Suppressor macrophage treated with lipopolysaccharide for 1 hour (primary cell): Measurements from ENCODE around the gene MICAL1.
"Not testable (repeated sequence)": the region's sequence is repeated elsewhere in the genome, so short reads cannot be mapped to it uniquely, and the experiment has no call there.

Experiments used
- DNase-seq, 3 donors: peaks; one replicate each; pipeline ENCODE4 v3.0.0-alpha.2; 2020 to 2022

MICAL1 gene

GRCh38 chr6:109477725-109478124, 22.2 kb upstream of the MICAL1 start:
- no peak for DNase-seq

GRCh38 chr6:109477184-109477583, 21.6 kb upstream of the MICAL1 start:
- no peak for DNase-seq

- DNase-seq, result no peak
Measured at GRCh38 chr6:109475625-109476024, 20.1 kb upstream of the MICAL1 start.

GRCh38 chr6:109474995-109475394, 19.4 kb upstream of the MICAL1 start:
- no peak for DNase-seq

- no peak for DNase-seq
Measured at GRCh38 chr6:109473120-109473519, 17.5 kb upstream of the MICAL1 start.

- no peak for DNase-seq
Measured at GRCh38 chr6:109472132-109472995, 16.8 kb upstream of the MICAL1 start.

GRCh38 chr6:109471105-109471810, 15.7 kb upstream of the MICAL1 start:
- DNase-seq, result no peak

- DNase-seq, result no peak
Measured at GRCh38 chr6:109469591-109470189, 14.1 kb upstream of the MICAL1 start.

GRCh38 chr6:109467696-109468095, 12.1 kb upstream of the MICAL1 start:
- no peak for DNase-seq

GRCh38 chr6:109466212-109466923, 10.8 kb upstream of the MICAL1 start:
- DNase-seq, result no peak

- DNase-seq, result no peak
Measured at GRCh38 chr6:109465772-109466171, 10.2 kb upstream of the MICAL1 start.

- DNase-seq, result no peak
Measured at GRCh38 chr6:109461733-109462526, 6.4 kb upstream of the MICAL1 start.

GRCh38 chr6:109461205-109461604, 5.6 kb upstream of the MICAL1 start:
- not testable (repeated sequence) for DNase-seq

- no peak for DNase-seq
Measured at GRCh38 chr6:109460161-109460829, 4.7 kb upstream of the MICAL1 start.

- peak; percentile 85 to 91 (median 89) for DNase-seq
Measured at GRCh38 chr6:109458774-109459531, 3.4 kb upstream of the MICAL1 start.

GRCh38 chr6:109457562-109457996, 2.0 kb upstream of the MICAL1 start:
- no peak for DNase-seq

- DNase-seq, result no peak
Measured at GRCh38 chr6:109456710-109457561, 1.4 kb upstream of the MICAL1 start.

GRCh38 chr6:109456111-109456583, 575 bp upstream of the MICAL1 start:
- DNase-seq, result no peak
